Activated CD4-positive, CD25-positive, alpha-beta regulatory T cell treated with anti-CD3 and anti-CD28 coated beads, Interleukin-2, amount 50 U/mL, for 16 hours (primary cell): ENCODE data around the gene POMGNT1.

Experiments used
- DNase-seq: peaks from one replicate; pipeline ENCODE4 v3.0.0-alpha.2; 2020; ENCODE audit warnings: low read depth, low spot score

Gene POMGNT1

DNA sequence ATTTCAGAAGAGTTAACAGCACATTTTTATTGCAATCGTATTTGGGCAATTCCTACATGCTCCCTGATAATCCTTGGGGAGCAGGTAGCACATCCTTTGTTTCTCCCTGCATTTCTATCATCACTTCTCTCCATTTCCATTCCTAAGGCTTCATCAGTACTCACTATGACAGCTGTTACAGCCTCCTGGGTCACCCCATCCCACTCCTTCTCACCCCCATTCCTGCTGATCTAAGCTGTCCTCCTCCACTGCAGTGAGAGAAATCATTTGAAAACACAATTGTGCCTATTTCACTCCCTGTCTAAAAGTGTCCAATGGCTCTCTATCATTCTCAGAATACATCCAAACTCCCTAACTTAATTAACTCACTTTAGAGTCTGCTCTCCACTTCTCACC lies 40.3 kb downstream of the POMGNT1 start:
- DNase-seq = no peak

DNA sequence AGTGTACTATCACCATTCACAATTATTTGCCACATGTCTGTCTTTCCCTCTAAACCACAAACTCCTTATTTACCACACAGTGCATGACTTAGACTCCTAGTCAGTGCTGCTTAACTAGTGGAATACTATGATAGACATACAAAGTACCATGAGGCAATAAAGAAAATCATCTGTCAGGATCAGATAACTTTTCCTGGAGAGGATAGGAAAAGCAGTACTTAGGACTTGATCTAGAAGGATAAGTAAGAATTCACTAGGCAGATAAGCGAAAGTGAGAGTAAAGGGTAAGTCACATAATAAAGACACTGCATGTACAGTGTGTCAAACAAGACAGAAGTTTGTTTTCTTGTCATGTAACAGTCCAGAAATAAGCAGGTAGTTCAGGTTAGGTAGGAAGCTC lies 44.5 kb downstream of the POMGNT1 start:
- DNase-seq = no peak

DNA sequence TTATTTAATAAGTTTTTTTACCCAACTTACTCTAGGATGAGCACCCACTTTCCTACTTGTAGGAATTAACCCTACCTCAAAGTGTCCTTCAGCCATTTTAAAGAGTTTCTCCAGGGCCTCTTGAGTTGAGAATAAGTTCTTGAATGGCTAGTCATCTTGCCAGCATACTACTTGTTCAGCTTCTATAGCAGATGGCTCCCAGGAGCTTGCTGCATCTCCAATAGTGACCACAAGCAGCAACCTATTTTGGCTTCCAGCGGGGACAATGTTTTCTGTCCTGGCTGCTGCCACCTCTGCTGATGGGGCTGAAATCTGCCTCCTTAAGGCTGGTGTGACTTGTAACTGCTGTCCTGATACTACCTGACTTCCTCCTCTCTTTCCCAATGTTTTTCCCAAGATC lies 45.0 kb downstream of the POMGNT1 start:
- no peak for DNase-seq

DNA sequence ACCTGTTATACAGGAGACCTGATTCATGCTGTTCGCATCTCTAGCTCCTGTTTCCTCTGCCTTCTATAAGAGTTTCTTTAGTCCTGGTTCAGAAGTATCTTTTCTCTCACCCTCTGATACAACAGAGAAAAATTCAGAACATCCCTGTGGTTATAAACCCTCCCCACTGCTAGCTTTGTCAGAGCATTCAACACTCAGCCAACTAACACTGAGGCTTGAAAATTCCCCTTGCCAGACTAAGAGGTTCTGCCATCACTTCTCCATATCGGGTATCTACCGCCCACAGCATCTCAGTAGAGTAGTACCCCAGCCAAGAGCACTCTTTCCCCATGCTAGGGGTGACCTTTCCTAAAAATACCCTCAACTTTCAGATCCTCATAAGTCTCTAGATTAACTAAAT lies 46.2 kb downstream of the POMGNT1 start:
- no peak for DNase-seq

DNA sequence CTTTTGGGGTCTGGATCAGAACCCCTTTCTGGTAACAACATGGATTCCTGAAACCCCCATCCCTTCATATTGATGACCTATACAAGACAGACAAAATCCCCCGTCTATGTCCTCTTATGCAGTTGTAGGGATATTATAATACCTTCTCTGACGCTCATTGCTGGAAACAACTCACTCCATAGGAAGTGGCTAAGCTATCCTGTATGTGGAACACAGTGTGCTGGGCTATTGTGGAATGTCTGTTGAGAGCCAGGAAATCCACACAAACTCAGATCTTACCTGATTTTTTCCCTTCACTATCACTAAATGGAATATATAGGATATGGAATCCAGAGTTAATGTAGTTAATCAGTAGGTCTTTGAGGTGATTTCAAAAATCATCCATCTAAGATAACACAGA lies 48.1 kb downstream of the POMGNT1 start:
- DNase-seq = no peak

DNA sequence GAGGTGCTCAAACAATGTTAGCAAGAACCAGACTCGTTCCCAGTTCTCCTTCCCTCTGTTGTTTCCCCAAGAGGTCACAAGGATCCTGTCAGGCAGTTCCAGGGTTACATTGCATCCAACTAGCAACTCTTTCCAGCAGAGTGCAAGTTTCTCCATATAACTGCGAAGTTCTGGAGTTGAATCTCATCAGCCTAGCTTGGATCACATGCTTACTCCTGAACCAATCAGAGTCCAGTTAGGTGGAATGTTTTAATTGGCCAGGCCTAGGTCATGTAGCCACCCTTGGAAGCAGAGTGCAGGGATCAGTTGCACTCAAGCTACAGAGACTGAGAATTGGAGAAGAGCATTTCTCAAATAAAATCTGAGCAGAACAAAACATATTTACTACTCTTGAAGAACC lies 49.9 kb downstream of the POMGNT1 start:
- no peak for DNase-seq
